Measurements from ENCODE around the gene RNPEP.

RNPEP gene

DNA sequence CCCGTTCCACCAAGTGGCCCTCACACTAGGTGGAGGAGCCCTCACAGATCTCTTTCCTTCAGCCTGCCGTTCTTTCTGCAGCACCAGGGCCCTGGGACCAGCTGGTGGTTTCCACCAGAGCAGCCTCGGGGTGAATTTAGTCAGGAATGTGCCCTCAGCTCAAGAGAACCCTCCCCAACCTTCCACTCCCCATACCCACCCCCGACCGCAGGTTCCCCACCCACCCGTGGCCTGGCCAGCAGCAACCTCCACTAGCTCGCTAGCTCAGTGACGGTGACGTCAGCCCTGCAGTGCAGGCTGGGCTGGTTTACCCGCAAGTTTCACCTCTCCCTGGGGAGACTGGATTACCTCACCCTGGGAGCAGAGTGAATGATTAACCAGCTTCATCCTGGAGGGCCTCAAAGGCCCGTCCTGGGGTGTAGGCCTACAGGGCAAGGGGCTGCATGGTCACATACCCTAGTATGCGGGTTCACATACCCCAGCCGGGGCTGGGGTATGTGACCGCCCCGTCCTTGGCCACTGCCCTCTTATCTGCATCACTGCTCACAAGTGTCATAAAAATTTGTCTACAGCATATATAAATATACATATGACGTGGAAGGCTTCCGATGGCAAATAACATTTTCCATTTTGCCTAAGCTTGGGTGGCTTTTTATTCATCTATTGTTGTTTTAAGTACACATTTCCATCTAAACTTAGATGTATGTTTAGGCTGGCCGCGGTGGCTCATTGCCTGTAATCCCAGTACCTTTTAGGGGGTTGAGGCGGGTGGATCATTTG lies 52.4 kb downstream of the RNPEP start:
- no peak for DNase-seq (ENCODE audit: extremely low read depth, low read depth)
- H3K4me3 ChIP-seq (replicated peaks; ENCODE audit: low read depth, low read length): no peak overlapping the region
- TF ChIP-seq, protein P1, sequence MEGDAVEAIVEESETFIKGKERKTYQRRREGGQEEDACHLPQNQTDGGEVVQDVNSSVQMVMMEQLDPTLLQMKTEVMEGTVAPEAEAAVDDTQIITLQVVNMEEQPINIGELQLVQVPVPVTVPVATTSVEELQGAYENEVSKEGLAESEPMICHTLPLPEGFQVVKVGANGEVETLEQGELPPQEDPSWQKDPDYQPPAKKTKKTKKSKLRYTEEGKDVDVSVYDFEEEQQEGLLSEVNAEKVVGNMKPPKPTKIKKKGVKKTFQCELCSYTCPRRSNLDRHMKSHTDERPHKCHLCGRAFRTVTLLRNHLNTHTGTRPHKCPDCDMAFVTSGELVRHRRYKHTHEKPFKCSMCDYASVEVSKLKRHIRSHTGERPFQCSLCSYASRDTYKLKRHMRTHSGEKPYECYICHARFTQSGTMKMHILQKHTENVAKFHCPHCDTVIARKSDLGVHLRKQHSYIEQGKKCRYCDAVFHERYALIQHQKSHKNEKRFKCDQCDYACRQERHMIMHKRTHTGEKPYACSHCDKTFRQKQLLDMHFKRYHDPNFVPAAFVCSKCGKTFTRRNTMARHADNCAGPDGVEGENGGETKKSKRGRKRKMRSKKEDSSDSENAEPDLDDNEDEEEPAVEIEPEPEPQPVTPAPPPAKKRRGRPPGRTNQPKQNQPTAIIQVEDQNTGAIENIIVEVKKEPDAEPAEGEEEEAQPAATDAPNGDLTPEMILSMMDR (IDR thresholded peaks at IDR 0.05; ENCODE audit: low read depth, low read length, missing control alignments): no peak

DNA sequence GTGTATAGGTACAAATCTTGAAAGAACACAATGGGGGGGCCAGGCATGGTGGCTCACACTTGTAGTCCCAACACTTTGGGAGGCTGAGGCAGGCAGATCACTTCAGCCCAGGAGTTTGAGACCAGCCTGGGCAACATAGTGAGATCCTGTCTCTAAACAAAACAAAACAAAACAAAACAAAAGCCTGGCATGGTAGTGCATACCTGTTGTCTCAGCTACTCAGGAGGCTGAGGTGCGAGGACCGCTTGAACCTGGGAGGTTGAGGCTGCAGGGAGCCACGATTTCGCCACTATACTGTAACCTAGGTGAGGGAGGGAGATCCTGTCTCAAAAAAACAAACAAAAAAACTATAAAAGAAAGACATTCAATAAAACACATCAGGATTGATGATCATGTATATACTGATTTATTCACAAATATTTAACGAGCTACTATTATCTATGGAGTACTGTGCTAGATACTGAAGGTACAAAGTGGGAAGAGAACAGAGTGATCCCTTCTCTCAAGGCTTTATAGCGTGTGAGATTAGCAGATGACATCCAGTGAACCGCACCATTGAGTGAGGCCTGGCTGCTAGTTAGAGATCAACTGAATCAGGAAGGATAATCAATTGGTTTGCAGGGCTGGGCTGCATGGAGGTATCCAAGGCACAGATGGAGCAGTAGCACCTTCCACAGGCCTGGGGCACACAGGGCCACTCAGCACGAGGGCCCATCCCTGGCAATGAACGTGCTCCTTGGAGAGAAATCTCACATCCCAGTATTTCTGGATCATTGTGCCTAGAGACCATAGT lies 54.3 kb downstream of the RNPEP start:
- TF ChIP-seq, protein P1 (IDR thresholded peaks at IDR 0.05; ENCODE audit: low read depth, low read length, missing control alignments): no peak
- DNase-seq (ENCODE audit: extremely low read depth, low read depth): no peak

DNA sequence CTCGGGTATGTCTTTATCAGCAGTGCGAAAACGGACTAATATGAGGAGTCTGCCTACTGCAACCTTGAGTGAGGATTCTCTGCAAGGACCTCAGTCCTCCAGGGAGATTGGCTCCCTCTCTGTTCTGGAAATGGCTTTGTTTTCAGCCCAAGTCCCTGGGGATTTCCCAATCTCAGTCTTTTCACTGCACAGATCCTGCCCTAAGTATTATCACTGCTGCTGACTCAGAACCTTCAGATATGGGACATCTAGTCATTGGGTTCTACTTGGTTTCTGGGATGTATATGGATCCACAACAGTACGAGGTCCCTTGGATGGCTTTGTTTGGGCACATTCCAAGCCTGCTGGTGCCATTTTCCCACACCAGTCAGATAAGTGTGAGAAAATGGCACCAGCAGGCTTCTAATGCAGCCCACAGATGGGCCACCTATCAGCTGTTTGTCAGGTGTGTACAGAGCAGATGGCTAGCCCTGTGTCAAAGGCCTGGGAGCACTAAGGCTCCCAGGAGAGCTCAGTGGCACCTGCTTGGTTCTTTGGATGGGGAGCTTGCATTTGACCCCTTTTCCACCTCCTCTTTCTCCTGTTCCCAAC lies 55.4 kb downstream of the RNPEP start:
- TF ChIP-seq, protein P1 (IDR thresholded peaks at IDR 0.05; ENCODE audit: low read depth, low read length, missing control alignments): no peak
- DNase-seq (ENCODE audit: extremely low read depth, low read depth): no peak
- no peak overlapping the region for H3K4me3 ChIP-seq (replicated peaks; ENCODE audit: low read depth, low read length)

More for the DNA sequence above, 54.3 kb downstream of the RNPEP start:
- H3K4me3 ChIP-seq (replicated peaks; ENCODE audit: low read depth, low read length): no peak overlapping the region

DNA sequence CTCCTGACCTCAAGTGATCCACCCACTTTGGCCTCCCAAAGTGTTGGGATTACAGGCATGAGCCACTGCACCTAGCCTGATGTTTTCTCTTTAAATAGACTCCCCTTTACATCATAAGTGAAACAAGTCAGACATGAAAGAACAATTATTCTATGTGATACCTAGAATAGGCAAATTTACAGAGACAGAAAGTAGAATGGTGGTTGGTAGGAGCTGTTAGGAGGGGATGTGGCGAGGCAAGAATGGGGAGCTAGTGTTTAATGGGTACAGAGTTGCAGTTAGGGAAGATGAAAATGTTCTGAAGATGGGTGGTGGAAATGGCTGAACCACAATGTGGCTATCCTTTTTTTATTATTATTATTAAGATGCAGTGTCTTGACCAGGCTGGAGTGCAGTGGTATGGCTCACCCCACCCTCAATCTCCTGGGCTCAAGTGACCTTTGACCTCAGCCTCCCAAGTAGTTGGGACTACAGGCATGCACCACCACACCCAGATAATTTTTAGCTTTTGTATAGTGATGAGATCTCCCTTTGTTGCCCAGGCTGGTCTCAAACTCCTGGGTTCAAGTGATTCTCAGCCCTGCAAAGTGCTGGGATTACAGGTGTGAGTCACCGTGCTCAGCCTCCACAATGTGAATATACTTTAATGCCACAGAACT lies 56.4 kb downstream of the RNPEP start:
- no peak overlapping the region for H3K4me3 ChIP-seq (replicated peaks; ENCODE audit: low read depth, low read length)
- TF ChIP-seq, protein P1 (IDR thresholded peaks at IDR 0.05; ENCODE audit: low read depth, low read length, missing control alignments): no peak
- no peak for DNase-seq (ENCODE audit: extremely low read depth, low read depth)

DNA sequence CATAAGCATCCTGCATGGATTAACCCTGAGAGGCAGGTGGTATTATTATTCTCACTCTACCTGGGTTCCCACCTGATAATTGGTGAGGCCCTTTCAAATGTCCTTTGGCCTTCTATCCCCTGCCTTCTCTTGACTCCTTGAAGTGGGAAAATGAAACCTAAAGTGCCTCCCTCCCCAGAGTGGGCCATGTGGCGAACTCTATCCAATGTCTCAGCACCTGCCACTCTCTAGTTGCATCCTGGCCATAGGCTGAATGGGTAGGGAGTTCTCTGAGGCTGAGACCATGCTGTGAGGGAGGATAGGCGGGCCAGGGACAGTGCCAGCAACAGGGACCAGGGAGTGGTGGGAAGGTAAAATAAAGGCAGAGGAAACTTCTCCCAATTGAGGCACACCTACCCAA lies 63.3 kb downstream of the RNPEP start:
- DNase-seq (ENCODE audit: extremely low read depth, low read depth): no peak
- TF ChIP-seq, protein P1 (IDR thresholded peaks at IDR 0.05; ENCODE audit: low read depth, low read length, missing control alignments): no peak
- no peak overlapping the region for H3K4me3 ChIP-seq (replicated peaks; ENCODE audit: low read depth, low read length)

DNA sequence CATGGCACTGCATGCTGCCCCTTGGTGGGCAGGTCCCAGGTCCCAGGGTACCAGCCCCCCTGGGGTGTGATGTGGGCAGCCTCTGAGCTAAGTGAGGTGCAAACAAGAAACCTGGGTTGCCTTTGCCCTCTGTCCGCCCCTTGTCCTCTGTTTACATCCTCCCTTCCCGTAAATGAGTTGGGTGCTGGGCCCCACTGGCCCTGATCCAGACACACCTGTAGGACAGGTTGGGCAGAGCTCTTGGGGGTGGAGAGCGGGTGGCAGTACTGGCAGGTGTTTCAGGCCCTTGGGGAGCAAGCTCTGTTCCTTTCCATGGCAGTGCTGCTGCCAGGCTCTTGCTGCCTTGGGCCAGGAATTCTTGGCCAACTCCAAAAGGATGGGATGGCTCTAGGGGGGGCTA lies 63.8 kb downstream of the RNPEP start:
- DNase-seq (ENCODE audit: extremely low read depth, low read depth): no peak
- no peak overlapping the region for H3K4me3 ChIP-seq (replicated peaks; ENCODE audit: low read depth, low read length)
- TF ChIP-seq, protein P1 (IDR thresholded peaks at IDR 0.05; ENCODE audit: low read depth, low read length, missing control alignments): no peak

Measured in HFF-Myc (cell line).